ENCODE measurements around the gene EIF4G3. TPM values are rescaled to one million over a fixed set of nuclear protein-coding genes. Genes with fewer than 3 reads are reported as not detected.
"Not testable (repeated sequence)": the region's sequence is repeated elsewhere in the genome, so short reads cannot be mapped to it uniquely, and the experiment has no call there.

Gene EIF4G3
- total RNA-seq, 2 experiments from 2014 or later = 56.7 to 64.3 TPM

GRCh38 chr1:20928146-20928545 is 248.6 kb downstream of the EIF4G3 start:
- no peak for ATAC-seq
- Mint-ChIP-seq H3K4me1 (peaks cover 23% of the 10 kb centered on the region), H3K9me3 (ENCODE audit: low read depth) (no peaks in the 10 kb centered on the region), H3K36me3 (peaks cover 20% of the 10 kb centered on the region), H3K27ac (no peak overlapping the region), H3K4me3 (no peak overlapping the region), H3K27me3 (no peaks in the 10 kb centered on the region)
- CTCF ChIA-PET = no interaction called here
- DNase-seq = no peak

DNA sequence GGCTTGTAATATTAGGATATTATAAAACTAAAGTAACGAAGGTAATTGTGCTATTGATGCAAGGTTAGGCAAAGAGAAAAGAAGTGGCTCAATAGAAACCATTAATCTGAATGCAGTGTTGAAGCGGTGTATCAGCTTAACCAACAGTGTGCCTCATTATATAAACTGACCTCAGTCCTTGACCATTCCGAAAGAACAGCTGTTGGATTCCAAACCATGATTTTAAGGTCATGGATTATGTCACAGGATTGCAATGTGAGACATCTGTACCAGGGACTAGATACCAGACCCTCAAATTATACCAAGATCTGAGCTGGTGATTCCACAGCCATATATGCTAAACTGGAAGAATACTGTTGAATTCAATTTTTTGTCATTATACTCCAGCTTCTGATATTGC is 255.4 kb downstream of the EIF4G3 start:
- Mint-ChIP-seq H3K9me3 (ENCODE audit: low read depth) (no peaks in the 10 kb centered on the region), H3K4me3 (no peak overlapping the region), H3K4me1 (no peaks in the 10 kb centered on the region), H3K36me3 (peaks cover 1% of the 10 kb centered on the region), H3K27me3 (no peaks in the 10 kb centered on the region), H3K27ac (no peak overlapping the region)
- no peak for DNase-seq
- CTCF ChIA-PET = no interaction called here
- no peak for ATAC-seq

- H3K36me3 Mint-ChIP-seq = peaks cover 6% of the 10 kb centered on the region
- CTCF ChIA-PET = interaction anchor here (1.2 kb wide), 1 partner anchor 282 kb away, joined by 3 read pairs; no protein-coding TSS in a partner anchor
Measured at GRCh38 chr1:20913242-20913641, 263.5 kb downstream of the EIF4G3 start.

DNA sequence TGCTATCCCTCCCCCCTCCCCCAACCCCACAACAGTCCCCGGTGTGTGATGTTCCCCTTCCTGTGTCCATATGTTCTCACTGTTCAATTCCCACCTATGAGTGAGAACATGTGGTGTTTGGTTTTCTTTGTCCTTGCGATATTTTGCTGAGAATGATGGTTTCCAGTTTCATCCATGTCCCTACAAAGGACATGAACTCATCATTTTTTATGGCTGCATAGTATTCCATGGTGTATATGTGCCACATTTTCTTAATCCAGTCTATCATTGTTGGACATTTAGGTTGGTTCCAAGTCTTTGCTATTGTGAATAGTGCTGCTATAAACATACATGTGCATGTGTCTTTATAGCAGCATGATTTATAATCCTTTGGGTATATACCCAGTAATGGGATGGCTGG is 269.2 kb downstream of the EIF4G3 start:
- H3K4me3 Mint-ChIP-seq; H3K9me3 Mint-ChIP-seq (ENCODE audit: low read depth); DNase-seq; ATAC-seq; H3K27ac Mint-ChIP-seq; H3K36me3 Mint-ChIP-seq; CTCF ChIA-PET; H3K27me3 Mint-ChIP-seq; H3K4me1 Mint-ChIP-seq: not testable (repeated sequence)

More at GRCh38 chr1:20913242-20913641, 263.5 kb downstream of the EIF4G3 start:
- no peaks in the 10 kb centered on the region for H3K9me3 Mint-ChIP-seq (ENCODE audit: low read depth)
- no peaks in the 10 kb centered on the region for H3K27me3 Mint-ChIP-seq
- no peak for ATAC-seq
- no peak overlapping the region for H3K4me3 Mint-ChIP-seq
- no peak overlapping the region for H3K27ac Mint-ChIP-seq
- no peak for DNase-seq
- no peaks in the 10 kb centered on the region for H3K4me1 Mint-ChIP-seq

- Mint-ChIP-seq H3K4me1 (no peaks in the 10 kb centered on the region), H3K27ac (no peak overlapping the region), H3K27me3 (no peaks in the 10 kb centered on the region), H3K4me3 (no peak overlapping the region), H3K36me3 (peaks cover 9% of the 10 kb centered on the region), H3K9me3 (ENCODE audit: low read depth) (no peaks in the 10 kb centered on the region)
- DNase-seq = no peak
- peak; percentile 36 for ATAC-seq
- CTCF ChIA-PET = interaction anchor here (0.6 kb wide), 1 partner anchor 291 kb away, joined by 4 read pairs; no protein-coding TSS in a partner anchor
Measured at GRCh38 chr1:20903437-20903836, 273.3 kb downstream of the EIF4G3 start.

DNA sequence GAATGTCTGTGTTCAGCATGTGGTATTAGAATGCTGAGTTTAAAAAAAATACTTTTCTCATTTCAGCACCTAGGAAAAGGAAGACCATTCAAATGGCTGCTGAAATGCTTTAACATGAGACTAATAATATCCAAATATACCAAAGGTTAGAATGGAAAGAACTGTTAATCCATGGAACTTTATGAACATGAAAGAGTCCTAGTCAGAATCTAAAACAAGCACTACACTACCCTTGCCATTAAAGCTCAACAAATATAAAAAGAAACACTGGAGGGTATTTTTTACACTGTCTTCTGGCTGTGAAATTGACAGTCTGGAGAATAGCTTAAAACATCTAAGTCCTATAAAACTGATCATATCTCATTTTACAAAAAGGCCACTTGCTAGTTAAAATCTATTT is 276.6 kb downstream of the EIF4G3 start:
- Mint-ChIP-seq H3K4me1 (no peaks in the 10 kb centered on the region), H3K4me3 (no peak overlapping the region), H3K27ac (no peak overlapping the region), H3K36me3 (peaks cover 5% of the 10 kb centered on the region), H3K9me3 (ENCODE audit: low read depth) (no peaks in the 10 kb centered on the region), H3K27me3 (no peaks in the 10 kb centered on the region)
- CTCF ChIA-PET = interaction anchor here (0.5 kb wide), 1 partner anchor 19 kb away, joined by 3 read pairs; no protein-coding TSS in a partner anchor
- DNase-seq (no peak), ATAC-seq (no peak)

GRCh38 chr1:20899154-20899972 is 277.3 kb downstream of the EIF4G3 start:
- CTCF ChIA-PET = no interaction called here
- Mint-ChIP-seq H3K36me3 (peaks cover 5% of the 10 kb centered on the region), H3K27ac (no peak overlapping the region), H3K4me1 (no peaks in the 10 kb centered on the region), H3K9me3 (ENCODE audit: low read depth) (no peaks in the 10 kb centered on the region), H3K27me3 (no peaks in the 10 kb centered on the region), H3K4me3 (no peak overlapping the region)
- ATAC-seq (no peak), DNase-seq (no peak)

- H3K9me3 Mint-ChIP-seq (ENCODE audit: low read depth) = no peaks in the 10 kb centered on the region
- H3K4me3 Mint-ChIP-seq = no peak overlapping the region
- H3K27ac Mint-ChIP-seq = no peak overlapping the region
- H3K27me3 Mint-ChIP-seq = no peaks in the 10 kb centered on the region
- CTCF ChIA-PET = interaction anchor here (0.7 kb wide), 1 partner anchor 40 kb away, joined by 4 read pairs; no protein-coding TSS in a partner anchor
- no peaks in the 10 kb centered on the region for H3K4me1 Mint-ChIP-seq
- ATAC-seq (no peak), DNase-seq (no peak)
- peaks cover 11% of the 10 kb centered on the region for H3K36me3 Mint-ChIP-seq
Measured at GRCh38 chr1:20896826-20897225, 279.9 kb downstream of the EIF4G3 start.

- H3K4me1 Mint-ChIP-seq = no peaks in the 10 kb centered on the region
- H3K4me3 Mint-ChIP-seq = no peak overlapping the region
Measured at GRCh38 chr1:20893931-20894330, 282.8 kb downstream of the EIF4G3 start.

GRCh38 chr1:20891091-20891490 is 285.6 kb downstream of the EIF4G3 start:
- Mint-ChIP-seq H3K36me3 (peaks cover 14% of the 10 kb centered on the region), H3K27ac (no peak overlapping the region), H3K4me1 (no peaks in the 10 kb centered on the region), H3K27me3 (no peaks in the 10 kb centered on the region), H3K4me3 (no peak overlapping the region), H3K9me3 (ENCODE audit: low read depth) (no peaks in the 10 kb centered on the region)
- CTCF ChIA-PET = no interaction called here
- ATAC-seq = no peak
- no peak for DNase-seq

More at GRCh38 chr1:20893931-20894330, 282.8 kb downstream of the EIF4G3 start:
- no peaks in the 10 kb centered on the region for H3K27me3 Mint-ChIP-seq
- no peaks in the 10 kb centered on the region for H3K9me3 Mint-ChIP-seq (ENCODE audit: low read depth)
- ATAC-seq (no peak), DNase-seq (no peak)
- peaks cover 10% of the 10 kb centered on the region for H3K36me3 Mint-ChIP-seq
- H3K27ac Mint-ChIP-seq = no peak overlapping the region
- CTCF ChIA-PET = interaction anchor here (0.6 kb wide), 1 partner anchor 681 kb away, joined by 3 read pairs; no protein-coding TSS in a partner anchor

GRCh38 chr1:20887246-20887645 is 289.5 kb downstream of the EIF4G3 start:
- CTCF ChIA-PET = no interaction called here
- Mint-ChIP-seq H3K27me3 (no peaks in the 10 kb centered on the region), H3K36me3 (peaks cover 6% of the 10 kb centered on the region), H3K9me3 (ENCODE audit: low read depth) (no peaks in the 10 kb centered on the region), H3K4me3 (no peak overlapping the region), H3K27ac (no peak overlapping the region), H3K4me1 (no peaks in the 10 kb centered on the region)
- DNase-seq (no peak), ATAC-seq (no peak)

DNA sequence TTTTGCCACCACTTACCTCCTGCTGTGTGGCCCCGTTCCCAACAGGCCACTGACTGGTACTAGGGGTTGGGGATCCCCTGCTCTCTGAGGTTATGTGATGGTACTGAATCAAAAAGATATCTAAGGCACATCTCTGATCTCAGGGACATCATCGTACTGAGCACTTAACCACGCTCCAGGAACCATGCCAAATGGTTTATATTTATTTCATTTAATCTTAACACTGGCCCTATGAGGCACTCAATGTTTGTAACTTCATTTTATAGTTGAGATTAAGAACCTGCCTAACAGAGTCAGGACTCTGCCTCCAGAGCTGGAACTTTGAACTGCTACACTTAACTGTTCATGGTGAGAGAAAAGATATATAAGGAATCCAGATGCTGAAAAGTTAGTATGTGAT is 291.6 kb downstream of the EIF4G3 start:
- CTCF ChIA-PET = no interaction called here
- ATAC-seq = no peak
- Mint-ChIP-seq H3K27me3 (no peaks in the 10 kb centered on the region), H3K9me3 (ENCODE audit: low read depth) (no peaks in the 10 kb centered on the region), H3K4me3 (no peak overlapping the region), H3K27ac (no peak overlapping the region), H3K36me3 (peaks cover 9% of the 10 kb centered on the region), H3K4me1 (no peaks in the 10 kb centered on the region)
- DNase-seq = no peak

GRCh38 chr1:20884513-20884912 is 292.2 kb downstream of the EIF4G3 start:
- H3K9me3 Mint-ChIP-seq (ENCODE audit: low read depth) = no peaks in the 10 kb centered on the region
- CTCF ChIA-PET = no interaction called here
- H3K27me3 Mint-ChIP-seq = no peaks in the 10 kb centered on the region

DNA sequence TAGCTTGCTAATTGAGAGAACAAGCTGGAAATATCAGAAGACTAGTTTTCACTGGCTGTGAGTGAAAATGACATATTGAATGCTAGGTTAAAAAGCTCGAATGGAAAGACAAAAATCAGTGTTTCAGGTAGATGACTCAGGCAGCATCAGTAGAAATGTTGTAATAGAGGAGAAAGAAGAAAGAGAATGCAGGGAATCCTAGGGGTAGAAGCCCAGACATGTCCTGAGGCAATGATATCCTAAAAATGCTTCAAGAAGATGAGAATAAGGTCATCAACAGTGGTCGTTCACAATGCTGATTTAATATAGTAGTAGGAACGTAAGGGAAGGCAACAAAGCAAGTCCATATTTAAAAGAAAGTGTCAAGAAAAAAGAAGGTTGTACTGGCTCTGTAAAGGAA is 292.9 kb downstream of the EIF4G3 start:
- H3K27me3 Mint-ChIP-seq = no peaks in the 10 kb centered on the region
- ATAC-seq = no peak

More at GRCh38 chr1:20884513-20884912, 292.2 kb downstream of the EIF4G3 start:
- DNase-seq (no peak), ATAC-seq (no peak)
- Mint-ChIP-seq H3K4me3 (no peak overlapping the region), H3K4me1 (no peaks in the 10 kb centered on the region), H3K36me3 (peaks cover 10% of the 10 kb centered on the region), H3K27ac (no peak overlapping the region)

More for the DNA sequence above, 292.9 kb downstream of the EIF4G3 start:
- CTCF ChIA-PET = no interaction called here
- DNase-seq = no peak
- Mint-ChIP-seq H3K9me3 (ENCODE audit: low read depth) (no peaks in the 10 kb centered on the region), H3K4me1 (no peaks in the 10 kb centered on the region), H3K27ac (no peak overlapping the region), H3K36me3 (peaks cover 12% of the 10 kb centered on the region), H3K4me3 (no peak overlapping the region)

Measured in activated CD8-positive, alpha-beta memory T cell treated with anti-CD3 and anti-CD28 coated beads, Interleukin-2, amount 10 ng/mL, durations not matched to agents 7 days and 5 days (primary cell).